K562 (cell line): ENCODE results near the gene SERPINH1.

ENCODE experiments used
- CC2D1A ChIP-seq: fragments of 450-650 bp; IDR thresholded peaks from 2 replicates; pipeline ENCODE4 v1.6.1; 2017; ENCODE audit warnings: mild to moderate bottlenecking
- CREB3L1 ChIP-seq: fragments of 450-650 bp; IDR thresholded peaks from 2 replicates; pipeline ENCODE4 v1.6.1; 2014; ENCODE audit warnings: low read depth, mild to moderate bottlenecking, moderate library complexity, borderline replicate concordance
- CTCF ChIP-seq, 3 experiments: IDR thresholded peaks in 2 of 3; conservative IDR thresholded peaks in 1 of 3; 2 replicates each; pipeline ENCODE4 v1.5.1; 2011 to 2012; ENCODE audit warnings: low read length in 3 of 3, mild to moderate bottlenecking in 3 of 3, control low read depth in 2 of 3, improper control_type of control experiment in 1 of 3, inconsistent platforms in 1 of 3, low read depth in 1 of 3, mixed read lengths in 1 of 3, moderate library complexity in 1 of 3; ENCODE audit not compliant: insufficient read depth in 2 of 3
- GTF2F1 ChIP-seq: IDR thresholded peaks from 2 replicates; pipeline ENCODE4 v1.6.1; 2011; ENCODE audit warnings: low read depth, low read length, improper control_type of control experiment
- HES1 ChIP-seq: fragments of 450-650 bp; IDR thresholded peaks from 2 replicates; pipeline ENCODE4 v1.6.1; 2016; ENCODE audit warnings: low read depth, mild to moderate bottlenecking, moderate library complexity
- MAX ChIP-seq: sonication (generic); formaldehyde crosslinking; IDR thresholded peaks from 2 replicates; pipeline ENCODE4 v1.9.0; 2022; ENCODE audit warnings: mild to moderate bottlenecking, missing genetic modification reagents
- NFIC ChIP-seq: fragments of 450-650 bp; IDR thresholded peaks from 2 replicates; pipeline ENCODE4 v1.6.1; 2017; ENCODE audit warnings: mild to moderate bottlenecking, inconsistent platforms
- RBFOX2 ChIP-seq: fragments of 200-400 bp; formaldehyde crosslinking; IDR thresholded peaks from 2 replicates; pipeline ENCODE4 v1.6.1; 2017; ENCODE audit warnings: low read depth, mild to moderate bottlenecking, low read length, moderate library complexity
- TBL1XR1 ChIP-seq, 2 experiments: IDR thresholded peaks; 2 replicates each; pipeline ENCODE4 v1.6.1; 2012; ENCODE audit warnings: improper control_type of control experiment in 2 of 2, low read length in 2 of 2, mild to moderate bottlenecking in 1 of 2
- ZBTB5 ChIP-seq: fragments of 450-650 bp; IDR thresholded peaks from 2 replicates; pipeline ENCODE4 v1.6.1; 2017; ENCODE audit warnings: antibody characterized with exemption
- ZNF133 ChIP-seq: fragments of 250-450 bp; sonication (Bioruptor Pico); IDR thresholded peaks from 2 replicates; pipeline ENCODE4 v1.4.0; 2020; ENCODE audit warnings: mild to moderate bottlenecking
- ZNF584 ChIP-seq: fragments of 200-800 bp; sonication (Bioruptor generic); IDR thresholded peaks from 2 replicates; pipeline ENCODE4 v1.6.1; 2016; ENCODE audit warnings: low read depth, mild to moderate bottlenecking, missing genetic modification characterization, missing compliant biosample characterization

GRCh38 chr11:75537740-75538139 lies 24.3 kb upstream of the SERPINH1 start:
- TF ChIP-seq CTCF (IDR thresholded peaks at IDR 0.05 in 2 of 3, conservative IDR thresholded peaks at IDR 0.05 in 1 of 3; ENCODE audit: insufficient read depth in 2 of 3, low read depth in 1 of 3, low read length in 3 of 3), result no peak
- TF ChIP-seq ZBTB5, result no peak
- TF ChIP-seq ZNF584 (CRISPR knock-in tag), result no peak
- TF ChIP-seq CC2D1A, result no peak
- no peak for TF ChIP-seq MAX
- no peak for TF ChIP-seq CREB3L1
- no peak for TF ChIP-seq TBL1XR1 (IDR thresholded peaks at IDR 0.05; ENCODE audit: low read length in 2 of 2)
- TF ChIP-seq NFIC, result no peak
- TF ChIP-seq ZNF133 (CRISPR knock-in tag), result no peak
- no peak for TF ChIP-seq GTF2F1
- no peak for TF ChIP-seq HES1
- no peak for TF ChIP-seq RBFOX2
